H1 (cell line): ENCODE results near the gene FOXN1. TPM values are rescaled to one million over a fixed set of nuclear protein-coding genes. Genes with fewer than 3 reads are reported as not detected.

Experiments used
- CTCF ChIA-PET: fragments of 300-600 bp; sonication (Branson Sonifier 250); formaldehyde crosslinking; loops from one replicate; lab custom pipeline; 2021; ENCODE audit not compliant: partially characterized antibody; lab: Charles Lee
- POLR2A ChIA-PET: fragments of 300-600 bp; sonication (Branson Sonifier 250); formaldehyde crosslinking; loops from one replicate; lab custom pipeline; 2021; ENCODE audit warnings: inconsistent platforms; ENCODE audit not compliant: partially characterized antibody; lab: Charles Lee
- DNase-seq, 2 experiments: peaks; one replicate each; pipeline versions ENCODE4 v3.0.0 to v3.0.0-alpha.2; 2010 to 2022; ENCODE audit warnings: low spot score in 2 of 2, low read depth in 1 of 2, mixed read lengths in 1 of 2
- FAIRE-seq: peaks from 2 replicates; lab custom pipeline; 2011; peaks lifted over from hg19 to GRCh38; lab: Jason Lieb, UNC
- H2AFZ ChIP-seq: 2 replicates; pipeline ENCODE4 v1.8.1; 2012; ENCODE audit warnings: low read length, inconsistent platforms
- H2AK5ac ChIP-seq: 2 replicates; pipeline ENCODE4 v1.6.1; 2013; ENCODE audit warnings: low read depth, low read length
- H2BK120ac ChIP-seq: replicated peaks from 2 replicates; pipeline ENCODE3; 2013; ENCODE audit warnings: low read depth, low read length, inconsistent platforms
- H2BK12ac ChIP-seq: 2 replicates; pipeline ENCODE4 v1.6.1; 2013; ENCODE audit warnings: low read depth, low read length
- H2BK15ac ChIP-seq: 2 replicates; pipeline ENCODE4 v1.6.1; 2013; ENCODE audit warnings: low read length
- H2BK20ac ChIP-seq: 2 replicates; pipeline ENCODE4 v1.6.1; 2013; ENCODE audit warnings: low read length
- H2BK5ac ChIP-seq: 2 replicates; pipeline ENCODE4 v1.6.1; 2013; ENCODE audit warnings: low read depth, low read length
- H3K14ac ChIP-seq: 2 replicates; pipeline ENCODE4 v1.6.1; 2013; ENCODE audit warnings: inconsistent platforms; ENCODE audit not compliant: insufficient read length
- H3K18ac ChIP-seq: 2 replicates; pipeline ENCODE4 v1.6.1; 2013; ENCODE audit warnings: low read length; ENCODE audit errors: extremely low read depth
- H3K23ac ChIP-seq: 2 replicates; pipeline ENCODE4 v1.6.1; 2013; ENCODE audit warnings: inconsistent platforms; ENCODE audit not compliant: insufficient read length
- H3K23me2 ChIP-seq: 2 replicates; pipeline ENCODE4 v1.6.1; 2013; ENCODE audit warnings: low read depth, low read length
- H3K27ac ChIP-seq: 2 replicates; pipeline ENCODE4 v1.6.1; 2011; ENCODE audit warnings: low read depth, low read length, inconsistent platforms
- H3K27me3 ChIP-seq, 4 experiments: replicated peaks in 1 of 4; 1 replicate in 1 of 4; 2 replicates in 3 of 4; pipeline versions ENCODE4 v1.6.1 to v1.8.1; 2011 to 2013; ENCODE audit warnings: low read length in 3 of 4, mild to moderate bottlenecking in 3 of 4, inconsistent platforms in 2 of 4, mixed read lengths in 2 of 4, moderate library complexity in 1 of 4; ENCODE audit not compliant: control insufficient read depth in 3 of 4, insufficient read depth in 3 of 4; ENCODE audit errors: extremely low read depth in 1 of 4
- H3K36me3 ChIP-seq, 4 experiments: 2 replicates each; pipeline versions ENCODE4 v1.6.1 to v1.8.1; 2011 to 2013; ENCODE audit warnings: mild to moderate bottlenecking in 4 of 4, low read length in 3 of 4, moderate library complexity in 2 of 4, control low read depth in 1 of 4, inconsistent platforms in 1 of 4; ENCODE audit not compliant: insufficient read depth in 4 of 4, control insufficient read depth in 2 of 4
- H3K4ac ChIP-seq: replicated peaks from 2 replicates; pipeline ENCODE3; 2013; ENCODE audit warnings: low read length, low read depth, mixed read lengths, inconsistent platforms; ENCODE audit not compliant: insufficient read length
- H3K4me1 ChIP-seq, 4 experiments: replicated peaks in 1 of 4; 1 replicate in 1 of 4; 2 replicates in 3 of 4; pipeline versions ENCODE4 v1.6.1 to v1.8.1; 2011 to 2013; ENCODE audit warnings: low read length in 3 of 4, inconsistent platforms in 2 of 4, mixed read lengths in 1 of 4; ENCODE audit not compliant: insufficient read depth in 4 of 4, control insufficient read depth in 3 of 4
- H3K4me2 ChIP-seq, 2 experiments: 2 replicates each; pipeline versions ENCODE4 v1.6.1 to v1.8.1; 2011 to 2013; ENCODE audit warnings: low read depth in 2 of 2, low read length in 2 of 2, control low read depth in 1 of 2, inconsistent platforms in 1 of 2, mild to moderate bottlenecking in 1 of 2; ENCODE audit not compliant: insufficient read depth in 1 of 2
- H3K4me3 ChIP-seq, 4 experiments: fragments of 200-600, 300-600 bp in 1 of 4; sonication (generic), shearing (Covaris generic), sonication (Bioruptor Twin) in 1 of 4; 2 replicates each; pipeline versions ENCODE4 v1.5.1 to v1.8.1; 2011 to 2016; ENCODE audit warnings: low read length in 4 of 4, low read depth in 3 of 4, control low read depth in 2 of 4, inconsistent platforms in 2 of 4, mild to moderate bottlenecking in 2 of 4, mixed read lengths in 1 of 4, moderate library complexity in 1 of 4; ENCODE audit not compliant: insufficient read depth in 2 of 4; ENCODE audit errors: extremely low read depth in 1 of 4
- H3K56ac ChIP-seq: replicated peaks from 2 replicates; pipeline ENCODE3; 2013; ENCODE audit warnings: low read depth, mild to moderate bottlenecking, mixed read lengths, low read length, inconsistent platforms; ENCODE audit not compliant: insufficient read length
- H3K79me1 ChIP-seq: 2 replicates; pipeline ENCODE4 v1.6.1; 2013; ENCODE audit warnings: low read depth, low read length, control low read depth
- H3K79me2 ChIP-seq, 2 experiments: 2 replicates each; pipeline versions ENCODE4 v1.6.1 to v1.8.1; 2012 to 2013; ENCODE audit warnings: low read length in 2 of 2, mild to moderate bottlenecking in 2 of 2, inconsistent platforms in 1 of 2; ENCODE audit not compliant: insufficient read depth in 2 of 2, control insufficient read depth in 1 of 2
- H3K9ac ChIP-seq, 4 experiments: replicated peaks in 1 of 4; 1 replicate in 1 of 4; 2 replicates in 3 of 4; pipeline versions ENCODE4 v1.6.1 to v1.8.1; 2011 to 2013; ENCODE audit warnings: low read depth in 3 of 4, low read length in 3 of 4, control low read depth in 2 of 4, mild to moderate bottlenecking in 2 of 4, moderate library complexity in 2 of 4, inconsistent platforms in 1 of 4; ENCODE audit errors: extremely low read depth in 1 of 4
- H3K9me3 ChIP-seq, 2 experiments: 2 replicates each; pipeline versions ENCODE4 v1.6.1 to v1.8.1; 2012 to 2013; ENCODE audit warnings: mild to moderate bottlenecking in 2 of 2, moderate library complexity in 2 of 2, control low read depth in 1 of 2, inconsistent platforms in 1 of 2, low read depth in 1 of 2, low read length in 1 of 2, mixed read lengths in 1 of 2; ENCODE audit not compliant: insufficient read depth in 2 of 2
- H4K20me1 ChIP-seq, 2 experiments: replicated peaks in 1 of 2; 2 replicates each; pipeline versions ENCODE3 to v1.8.1; 2011 to 2013; ENCODE audit warnings: inconsistent platforms in 2 of 2, low read length in 2 of 2, mild to moderate bottlenecking in 1 of 2; ENCODE audit not compliant: insufficient read depth in 2 of 2, control insufficient read depth in 1 of 2
- H4K5ac ChIP-seq: 2 replicates; pipeline ENCODE4 v1.6.1; 2013; ENCODE audit warnings: low read length, low read depth, mixed read lengths, inconsistent platforms; ENCODE audit not compliant: insufficient read length
- H4K8ac ChIP-seq: 2 replicates; pipeline ENCODE4 v1.8.0; 2013; ENCODE audit warnings: mild to moderate bottlenecking, moderate library complexity, low read length, inconsistent platforms; ENCODE audit not compliant: insufficient read depth; ENCODE audit errors: extremely low read depth
- H4K91ac ChIP-seq: replicated peaks from 2 replicates; pipeline ENCODE3; 2013; ENCODE audit warnings: low read length, mixed read lengths, inconsistent platforms; ENCODE audit not compliant: insufficient read length
- ATF2 ChIP-seq: IDR thresholded peaks from 2 replicates; pipeline ENCODE4 v1.6.1; 2012; ENCODE audit warnings: low read length, inconsistent platforms
- ATF3 ChIP-seq: IDR thresholded peaks from 2 replicates; pipeline ENCODE4 v1.6.1; 2011; ENCODE audit warnings: low read depth, mild to moderate bottlenecking, low read length; ENCODE audit not compliant: insufficient read depth
- CEBPB ChIP-seq: IDR thresholded peaks from 2 replicates; pipeline ENCODE4 v1.6.1; 2012; ENCODE audit warnings: low read depth, low read length
- FOSL1 ChIP-seq: IDR thresholded peaks from 2 replicates; pipeline ENCODE4 v1.6.1; 2011; ENCODE audit warnings: mild to moderate bottlenecking, low read depth, low read length, moderate library complexity; ENCODE audit not compliant: insufficient read depth
- HDAC2 ChIP-seq, 2 experiments: fragments of 300-600 bp in 1 of 2; sonication (generic) in 1 of 2; IDR thresholded peaks; 2 replicates each; pipeline ENCODE4 v1.6.1; 2011 to 2012; ENCODE audit warnings: low read depth in 2 of 2, low read length in 2 of 2, mild to moderate bottlenecking in 2 of 2, moderate library complexity in 2 of 2, borderline replicate concordance in 1 of 2, inconsistent platforms in 1 of 2
- NANOG ChIP-seq: IDR thresholded peaks from 2 replicates; pipeline ENCODE4 v1.6.1; 2011; ENCODE audit warnings: low read length, low read depth, mild to moderate bottlenecking, inconsistent platforms; ENCODE audit not compliant: insufficient read depth, poor library complexity, severe bottlenecking
- RFX5 ChIP-seq: IDR thresholded peaks from 2 replicates; pipeline ENCODE4 v1.6.1; 2011; ENCODE audit warnings: low read depth, low read length, improper control_type of control experiment, borderline replicate concordance
- SIX5 ChIP-seq: IDR thresholded peaks from 2 replicates; pipeline ENCODE4 v1.6.1; 2011; ENCODE audit warnings: mild to moderate bottlenecking, low read depth, low read length
- SRF ChIP-seq: IDR thresholded peaks from 2 replicates; pipeline ENCODE4 v1.6.1; 2011; ENCODE audit warnings: mild to moderate bottlenecking, low read depth, low read length, moderate library complexity
- WGBS, 2 experiments: shearing (Covaris generic) in 1 of 2; methylation state at CpG; one replicate each; pipeline versions ENCODE4 v1.1.6 to v1.1.7; 2013 to 2015; ENCODE audit warnings: low lambda C conversion rate in 2 of 2, mixed read lengths in 2 of 2, inconsistent platforms in 1 of 2, low coverage in 1 of 2, missing lambda C conversion rate in 1 of 2; ENCODE audit not compliant: insufficient replicate concordance in 2 of 2, insufficient coverage in 1 of 2, insufficient read length in 1 of 2; ENCODE audit errors: extremely low coverage in 1 of 2, missing lambda C conversion rate in 1 of 2; 5-methylcytosine and 5-hydroxymethylcytosine counted together
- polyA plus RNA-seq, 7 experiments: library from polyadenylated mRNA; depleted of rRNA in 3 of 7; stranded (reverse) in 5 of 7; unstranded in 2 of 7; fragments of >200 nt in 5 of 7; fragments of 200-250 nt in 2 of 7; gene quantifications; 1 replicate in 5 of 7; 2 replicates in 1 of 7; 4 replicates in 1 of 7; pipeline versions ENCODE4 v1.2.1 to v1.2.3, GENCODE V29; 2011 to 2013; ENCODE audit warnings: missing spikeins in 2 of 7, mixed read lengths in 2 of 7
- total RNA-seq: library from RNA; stranded (reverse); fragmentation: NEBNext Ultra II Directional; extraction: Animal tissue kit (Norgen Biotek cat#: 25700); gene quantifications from 2 replicates; pipeline ENCODE4 v1.2.1, GENCODE V29; 2021

The FOXN1 gene
- total and polyA plus RNA-seq, 2 of the 8 experiments (the other 6 are each of a cell fraction or from before 2014, with no cell fraction given) = not detected

GRCh38 chr17:28475151-28475900, 30.8 kb upstream of the FOXN1 start:
- H3K9me3 ChIP-seq = no peaks in the 10 kb centered on the region
- ChIA-PET CTCF (interaction anchor here (0.6 to 2.1 kb wide), 4 partner anchors 20 to 109 kb away, joined by 3 to 5 read pairs (median 4); no protein-coding TSS in a partner anchor), POLR2A (no interaction called here)
- no peak overlapping the region for H4K91ac ChIP-seq
- no peak overlapping the region for H2BK15ac ChIP-seq
- H3K27ac ChIP-seq = no peak overlapping the region
- no peak overlapping the region for H2AFZ ChIP-seq
- H3K23ac ChIP-seq = no peak overlapping the region
- H3K4ac ChIP-seq = no peak overlapping the region
- no peak overlapping the region for H3K14ac ChIP-seq
- H3K18ac ChIP-seq = no peak overlapping the region
- no peak overlapping the region for H2BK5ac ChIP-seq
- no peak for DNase-seq
- H3K4me2 ChIP-seq = no peak overlapping the region
- no peak overlapping the region for H2BK12ac ChIP-seq
- H2BK120ac ChIP-seq = no peak overlapping the region
- no peaks in the 10 kb centered on the region for H3K79me1 ChIP-seq
- WGBS, 2 experiments = 91% methylated on average over 9 of the region's 9 CpGs; no CpG with 5 or more reads in 1 of the 2 experiments
- no peak overlapping the region for H4K5ac ChIP-seq
- peaks cover 2% of the 10 kb centered on the region; the same call in 1 of the 2 replicates for H3K23me2 ChIP-seq
- H2BK20ac ChIP-seq = no peak overlapping the region
- no peak overlapping the region for H4K8ac ChIP-seq
- H3K56ac ChIP-seq = no peak overlapping the region
- no peak overlapping the region for H3K4me3 ChIP-seq
- H4K20me1 ChIP-seq = no peaks in the 10 kb centered on the region
- no peak overlapping the region for H2AK5ac ChIP-seq
- no peaks in the 10 kb centered on the region for H3K79me2 ChIP-seq
- FAIRE-seq = no peak
- no peaks in the 10 kb centered on the region for H3K4me1 ChIP-seq
- no peaks in the 10 kb centered on the region for H3K36me3 ChIP-seq
- H3K9ac ChIP-seq = no peak overlapping the region
- peaks cover 0 to under 1% (median 0%) of the 10 kb centered on the region in 4 experiments; a peak in 2 of 7 replicates for H3K27me3 ChIP-seq
- TF ChIP-seq ATF3 (no peak), RFX5 (no peak), NANOG (no peak), FOSL1 (no peak), ATF2 (no peak), CEBPB (no peak), HDAC2 (IDR thresholded peaks at IDR 0.05; ENCODE audit: borderline replicate concordance in 1 of 2, low read depth in 2 of 2, low read length in 2 of 2) (no peak), SIX5 (no peak), SRF (no peak)
